Activated effector memory CD4-positive, alpha-beta T cell treated with Interleukin-2 at 50 U/mL for 16 hours (primary cell): ENCODE measurements around the gene SLC7A11.

Experiments used
- DNase-seq: peaks from one replicate; pipeline ENCODE4 v3.0.0-alpha.2; 2020

SLC7A11 gene

GRCh38 chr4:138242076-138242833 is at the start of gene SLC7A11:
SLC7A11 (minus strand) TSS chr4:138242349; CDS start chr4:138242069, 280 bp downstream.
- no peak for DNase-seq

GRCh38 chr4:138291431-138291830 is 49.3 kb upstream of the SLC7A11 start:
- DNase-seq = no peak

- DNase-seq = no peak
Observed at GRCh38 chr4:138290805-138291204, 48.7 kb upstream of the SLC7A11 start.

GRCh38 chr4:138279286-138279685 is 37.1 kb upstream of the SLC7A11 start:
- no peak for DNase-seq

- DNase-seq = no peak
Observed at GRCh38 chr4:138277133-138277532, 35.0 kb upstream of the SLC7A11 start.

- DNase-seq = no peak
Observed at GRCh38 chr4:138275963-138276621, 33.9 kb upstream of the SLC7A11 start.

GRCh38 chr4:138275216-138275615 is 33.1 kb upstream of the SLC7A11 start:
- DNase-seq = no peak

GRCh38 chr4:138269175-138269574 is 27.0 kb upstream of the SLC7A11 start:
- no peak for DNase-seq

GRCh38 chr4:138267835-138268234 is 25.7 kb upstream of the SLC7A11 start:
- no peak for DNase-seq

GRCh38 chr4:138266948-138267347 is 24.8 kb upstream of the SLC7A11 start:
- no peak for DNase-seq

GRCh38 chr4:138263247-138263816 is 21.2 kb upstream of the SLC7A11 start:
- DNase-seq = no peak

- no peak for DNase-seq
Observed at GRCh38 chr4:138262469-138262868, 20.3 kb upstream of the SLC7A11 start.

- DNase-seq = no peak
Observed at GRCh38 chr4:138262030-138262429, 19.9 kb upstream of the SLC7A11 start.

- DNase-seq = no peak
Observed at GRCh38 chr4:138259824-138260223, 17.7 kb upstream of the SLC7A11 start.

GRCh38 chr4:138259271-138259670 is 17.1 kb upstream of the SLC7A11 start:
- DNase-seq = no peak

GRCh38 chr4:138256608-138257007 is 14.5 kb upstream of the SLC7A11 start:
- DNase-seq = no peak

GRCh38 chr4:138255917-138256597 is 13.9 kb upstream of the SLC7A11 start:
- DNase-seq = no peak

- DNase-seq = no peak
Observed at GRCh38 chr4:138252551-138252950, 10.4 kb upstream of the SLC7A11 start.

GRCh38 chr4:138251938-138252337 is 9.8 kb upstream of the SLC7A11 start:
- DNase-seq = no peak

- no peak for DNase-seq
Observed at GRCh38 chr4:138249132-138249531, 7.0 kb upstream of the SLC7A11 start.

- no peak for DNase-seq
Observed at GRCh38 chr4:138248058-138248457, 5.9 kb upstream of the SLC7A11 start.

GRCh38 chr4:138247643-138248042 is 5.5 kb upstream of the SLC7A11 start:
- DNase-seq = no peak

GRCh38 chr4:138243369-138243768 is 1.2 kb upstream of the SLC7A11 start:
- DNase-seq = no peak

GRCh38 chr4:138242834-138243156 is 646 bp upstream of the SLC7A11 start:
- no peak for DNase-seq
